Sigmoid colon (tissue), 4 donors: ENCODE measurements around the gene GALR3.

Experiments
- POLR2A ChIP-seq, 2 donors: fragments of 450-650 bp; IDR thresholded peaks; one replicate each; pipeline ENCODE4 v1.6.1; 2016; ENCODE audit warnings: antibody characterized with exemption in 2 of 2, mild to moderate bottlenecking in 2 of 2, moderate library complexity in 2 of 2
- POLR2AphosphoS5 ChIP-seq, 4 donors: sonication (generic); formaldehyde crosslinking; IDR thresholded peaks; one replicate each; pipeline ENCODE4 v1.6.1; 2017; ENCODE audit warnings: antibody characterized with exemption in 4 of 4
- TF ChIP-seq, protein P1 (sequence below), 4 experiments: fragments of 450-650 bp in 3 of 4; fragments of 200-600 bp in 1 of 4; IDR thresholded peaks; one replicate each; pipeline ENCODE4 v1.5.1; 2016 to 2019; ENCODE audit warnings: antibody characterized with exemption in 4 of 4, mild to moderate bottlenecking in 3 of 4, moderate library complexity in 2 of 4

DNA sequence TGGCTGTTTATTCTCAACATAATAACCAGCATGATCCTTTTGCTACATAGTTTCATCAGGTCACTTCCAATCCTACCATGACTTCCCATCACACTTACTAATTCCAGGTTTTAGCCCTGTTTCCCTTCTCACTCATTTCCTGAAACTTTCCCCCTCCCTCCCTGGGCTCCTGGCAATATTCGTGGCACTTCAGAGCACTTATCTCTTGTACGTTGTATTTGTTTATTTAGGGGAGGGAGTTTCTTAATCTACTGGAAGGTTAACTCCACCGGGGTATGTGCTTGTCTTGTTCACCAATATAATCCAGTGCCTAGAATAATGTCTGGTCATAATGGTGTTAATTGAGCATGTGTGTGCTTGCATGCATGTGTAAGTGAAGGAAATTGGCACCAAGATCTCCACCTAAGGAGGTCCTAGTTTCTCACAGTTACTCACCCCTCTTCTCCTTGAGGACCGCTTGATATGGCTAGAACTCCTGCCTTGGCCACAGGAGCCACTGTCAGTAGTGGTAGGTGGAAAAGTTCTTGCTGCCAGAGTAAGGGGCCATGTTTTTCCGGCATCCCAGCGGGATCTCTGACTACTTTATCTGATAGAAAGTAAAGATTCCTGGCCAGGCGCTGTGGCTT lies 37.7 kb downstream of the GALR3 start:
- TF ChIP-seq, protein P1, sequence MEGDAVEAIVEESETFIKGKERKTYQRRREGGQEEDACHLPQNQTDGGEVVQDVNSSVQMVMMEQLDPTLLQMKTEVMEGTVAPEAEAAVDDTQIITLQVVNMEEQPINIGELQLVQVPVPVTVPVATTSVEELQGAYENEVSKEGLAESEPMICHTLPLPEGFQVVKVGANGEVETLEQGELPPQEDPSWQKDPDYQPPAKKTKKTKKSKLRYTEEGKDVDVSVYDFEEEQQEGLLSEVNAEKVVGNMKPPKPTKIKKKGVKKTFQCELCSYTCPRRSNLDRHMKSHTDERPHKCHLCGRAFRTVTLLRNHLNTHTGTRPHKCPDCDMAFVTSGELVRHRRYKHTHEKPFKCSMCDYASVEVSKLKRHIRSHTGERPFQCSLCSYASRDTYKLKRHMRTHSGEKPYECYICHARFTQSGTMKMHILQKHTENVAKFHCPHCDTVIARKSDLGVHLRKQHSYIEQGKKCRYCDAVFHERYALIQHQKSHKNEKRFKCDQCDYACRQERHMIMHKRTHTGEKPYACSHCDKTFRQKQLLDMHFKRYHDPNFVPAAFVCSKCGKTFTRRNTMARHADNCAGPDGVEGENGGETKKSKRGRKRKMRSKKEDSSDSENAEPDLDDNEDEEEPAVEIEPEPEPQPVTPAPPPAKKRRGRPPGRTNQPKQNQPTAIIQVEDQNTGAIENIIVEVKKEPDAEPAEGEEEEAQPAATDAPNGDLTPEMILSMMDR (IDR thresholded peaks at IDR 0.05): no peak
- TF ChIP-seq POLR2AphosphoS5 (IDR thresholded peaks at IDR 0.05) (no peak), POLR2A (IDR thresholded peaks at IDR 0.05) (no peak)
